Stomach (tissue), 4 donors: Measurements from ENCODE around the gene ALDH1A1.

Experiments
- POLR2A ChIP-seq, 4 donors: fragments of 450-650 bp; IDR thresholded peaks; one replicate each; pipeline ENCODE4 v1.6.1; 2016; ENCODE audit warnings: antibody characterized with exemption in 4 of 4, control low read depth in 2 of 4, mild to moderate bottlenecking in 1 of 4, moderate library complexity in 1 of 4
- POLR2AphosphoS5 ChIP-seq, 3 donors: sonication (generic); formaldehyde crosslinking; IDR thresholded peaks; one replicate each; pipeline ENCODE4 v1.6.1; 2016; ENCODE audit warnings: antibody characterized with exemption in 3 of 3
- TF ChIP-seq, protein P1 (sequence below), 7 experiments: fragments of 450-650 bp in 4 of 7; fragments of 200-600 bp in 3 of 7; sonication (generic) in 3 of 7; IDR thresholded peaks; one replicate each; pipeline ENCODE4 v1.5.1; 2016 to 2019; ENCODE audit warnings: antibody characterized with exemption in 7 of 7, control low read depth in 2 of 7, mild to moderate bottlenecking in 1 of 7

DNA sequence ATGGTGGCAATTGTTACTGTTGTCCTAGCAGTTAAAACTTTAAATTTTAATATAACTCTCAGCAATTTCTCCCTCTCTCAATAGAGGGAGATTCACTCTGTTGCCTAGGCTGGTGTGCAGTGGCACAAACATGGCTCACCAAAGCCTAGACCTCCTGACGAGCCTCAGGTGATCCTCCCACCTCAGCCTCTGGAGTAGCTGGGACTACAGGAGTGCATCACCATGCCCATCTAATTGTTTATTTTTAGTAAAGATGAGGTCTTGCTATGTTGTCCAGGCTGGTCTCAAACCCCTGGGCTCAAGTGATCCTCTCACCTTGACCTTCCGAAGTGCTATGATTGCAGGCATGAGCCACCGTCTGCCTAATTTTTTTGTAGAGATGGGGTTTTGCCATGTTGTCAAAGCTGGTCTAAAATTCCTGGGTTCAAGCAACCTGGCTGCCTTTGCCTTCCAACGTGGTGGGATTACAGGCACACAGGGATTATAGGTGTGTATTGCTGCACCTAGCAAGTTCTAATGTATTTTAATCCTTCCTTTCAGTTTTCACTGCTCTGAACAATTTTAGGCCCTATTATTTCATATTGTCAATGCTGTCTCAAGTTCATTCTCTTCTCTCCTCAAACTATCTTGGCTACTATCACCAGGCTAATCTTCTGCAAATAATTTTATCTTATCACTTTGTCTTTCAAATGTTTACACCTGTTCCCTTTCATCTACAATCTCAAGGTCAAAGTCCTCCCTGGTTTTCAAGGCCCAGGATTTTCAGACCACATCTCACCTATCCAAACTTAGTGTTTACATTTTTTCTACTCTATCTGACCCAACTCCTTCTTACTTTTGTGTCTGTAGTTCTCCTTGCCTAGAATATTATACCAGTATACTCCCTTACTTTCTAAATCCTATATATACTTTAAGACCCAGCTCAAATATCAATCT, 18.9 kb downstream of the ALDH1A1 start:
- TF ChIP-seq, protein P1, sequence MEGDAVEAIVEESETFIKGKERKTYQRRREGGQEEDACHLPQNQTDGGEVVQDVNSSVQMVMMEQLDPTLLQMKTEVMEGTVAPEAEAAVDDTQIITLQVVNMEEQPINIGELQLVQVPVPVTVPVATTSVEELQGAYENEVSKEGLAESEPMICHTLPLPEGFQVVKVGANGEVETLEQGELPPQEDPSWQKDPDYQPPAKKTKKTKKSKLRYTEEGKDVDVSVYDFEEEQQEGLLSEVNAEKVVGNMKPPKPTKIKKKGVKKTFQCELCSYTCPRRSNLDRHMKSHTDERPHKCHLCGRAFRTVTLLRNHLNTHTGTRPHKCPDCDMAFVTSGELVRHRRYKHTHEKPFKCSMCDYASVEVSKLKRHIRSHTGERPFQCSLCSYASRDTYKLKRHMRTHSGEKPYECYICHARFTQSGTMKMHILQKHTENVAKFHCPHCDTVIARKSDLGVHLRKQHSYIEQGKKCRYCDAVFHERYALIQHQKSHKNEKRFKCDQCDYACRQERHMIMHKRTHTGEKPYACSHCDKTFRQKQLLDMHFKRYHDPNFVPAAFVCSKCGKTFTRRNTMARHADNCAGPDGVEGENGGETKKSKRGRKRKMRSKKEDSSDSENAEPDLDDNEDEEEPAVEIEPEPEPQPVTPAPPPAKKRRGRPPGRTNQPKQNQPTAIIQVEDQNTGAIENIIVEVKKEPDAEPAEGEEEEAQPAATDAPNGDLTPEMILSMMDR (IDR thresholded peaks at IDR 0.05): no peak
- TF ChIP-seq POLR2AphosphoS5 (IDR thresholded peaks at IDR 0.05) (peak in 2 of 3 donors; percentile 23 to 54), POLR2A (IDR thresholded peaks at IDR 0.05) (no peak)
